Neural progenitor cell (in vitro differentiated cells): ENCODE data around the gene ARHGAP45. TPM values are rescaled to one million over a fixed set of nuclear protein-coding genes. Genes with fewer than 3 reads are reported as not detected.
A peak's percentile ranks its signal among the peaks of the same experiment; 100 is the strongest.

Experiments used
- DNase-seq: peaks from one replicate; pipeline ENCODE4 v3.0.0-alpha.2; 2016; ENCODE audit warnings: low spot score
- H2AFZ ChIP-seq: fragments of 200-600 bp; sonication (generic); replicated peaks from 2 replicates; pipeline ENCODE4 v1.6.1; 2016; ENCODE audit warnings: antibody characterized with exemption
- H3F3A ChIP-seq: fragments of 200-600 bp; sonication (generic); 2 replicates; pipeline ENCODE4 v1.6.1; 2016; ENCODE audit warnings: antibody characterized with exemption, low read depth
- H3K27ac ChIP-seq: fragments of 200-600 bp; sonication (generic); 2 replicates; pipeline ENCODE4 v1.5.1; 2016; ENCODE audit warnings: mild to moderate bottlenecking
- H3K27me3 ChIP-seq: fragments of 200-600 bp; sonication (generic); 2 replicates; pipeline ENCODE4 v1.6.1; 2016; ENCODE audit warnings: mild to moderate bottlenecking, moderate library complexity
- H3K36me3 ChIP-seq: fragments of 200-600 bp; sonication (generic); 2 replicates; pipeline ENCODE4 v1.5.1; 2016
- H3K4me1 ChIP-seq: fragments of 200-600 bp; sonication (generic); 2 replicates; pipeline ENCODE4 v1.6.1; 2016; ENCODE audit warnings: mixed run types
- H3K4me2 ChIP-seq: fragments of 200-600 bp; sonication (generic); 2 replicates; pipeline ENCODE4 v1.6.1; 2016
- H3K4me3 ChIP-seq: fragments of 200-600 bp; sonication (generic); 2 replicates; pipeline ENCODE4 v1.5.1; 2016
- H3K79me2 ChIP-seq: fragments of 200-600 bp; sonication (generic); 2 replicates; pipeline ENCODE4 v1.6.1; 2016; ENCODE audit warnings: low read depth
- H3K9ac ChIP-seq: fragments of 200-600 bp; sonication (generic); 2 replicates; pipeline ENCODE4 v1.6.1; 2016
- H3K9me3 ChIP-seq: fragments of 200-600 bp; sonication (generic); 2 replicates; pipeline ENCODE4 v1.5.1; 2016; ENCODE audit warnings: low read depth
- H4K20me1 ChIP-seq: fragments of 200-600 bp; sonication (generic); 2 replicates; pipeline ENCODE4 v1.6.1; 2016; ENCODE audit warnings: low read depth
- H3K27ac Mint-ChIP-seq: 3 replicates; pipeline ENCODE4 v1.8.0; 2021; ENCODE audit warnings: mixed read lengths
- H3K27me3 Mint-ChIP-seq: 2 replicates; pipeline ENCODE4 v1.8.0; 2022; ENCODE audit warnings: low read depth, mild to moderate bottlenecking, inconsistent platforms, moderate library complexity, mixed read lengths; ENCODE audit not compliant: insufficient read depth
- H3K36me3 Mint-ChIP-seq: 3 replicates; pipeline ENCODE4 v1.8.0; 2021; ENCODE audit warnings: mixed read lengths
- H3K4me1 Mint-ChIP-seq: 3 replicates; pipeline ENCODE4 v1.8.0; 2021; ENCODE audit warnings: mixed read lengths
- H3K4me3 Mint-ChIP-seq: 3 replicates; pipeline ENCODE4 v1.8.0; 2021; ENCODE audit warnings: mild to moderate bottlenecking, moderate library complexity, mixed read lengths
- H3K9me3 Mint-ChIP-seq: 3 replicates; pipeline ENCODE4 v1.8.0; 2020; ENCODE audit warnings: mixed read lengths
- EZH2 ChIP-seq: fragments of 200-600 bp; sonication (generic); IDR thresholded peaks from 2 replicates; pipeline ENCODE4 v1.6.1; 2017; ENCODE audit warnings: antibody characterized with exemption, mild to moderate bottlenecking, moderate library complexity
- EZH2phosphoT487 ChIP-seq: fragments of 200-600 bp; sonication (generic); IDR thresholded peaks from 2 replicates; pipeline ENCODE4 v1.6.1; 2017; ENCODE audit warnings: antibody characterized with exemption
- total RNA-seq: library from RNA; depleted of rRNA; stranded (reverse); fragments of >200 nt; gene quantifications from 2 replicates; pipeline ENCODE4 v1.2.3, GENCODE V29; 2015; ENCODE audit warnings: low replicate concordance
- TF ChIP-seq, protein P1 (sequence below): fragments of 200-600 bp; sonication (generic); IDR thresholded peaks from 2 replicates; pipeline ENCODE4 v1.5.1; 2017; ENCODE audit warnings: antibody characterized with exemption, mild to moderate bottlenecking

Gene ARHGAP45
- total RNA-seq, 1 donor from 2014 or later = 9.6 TPM

DNA sequence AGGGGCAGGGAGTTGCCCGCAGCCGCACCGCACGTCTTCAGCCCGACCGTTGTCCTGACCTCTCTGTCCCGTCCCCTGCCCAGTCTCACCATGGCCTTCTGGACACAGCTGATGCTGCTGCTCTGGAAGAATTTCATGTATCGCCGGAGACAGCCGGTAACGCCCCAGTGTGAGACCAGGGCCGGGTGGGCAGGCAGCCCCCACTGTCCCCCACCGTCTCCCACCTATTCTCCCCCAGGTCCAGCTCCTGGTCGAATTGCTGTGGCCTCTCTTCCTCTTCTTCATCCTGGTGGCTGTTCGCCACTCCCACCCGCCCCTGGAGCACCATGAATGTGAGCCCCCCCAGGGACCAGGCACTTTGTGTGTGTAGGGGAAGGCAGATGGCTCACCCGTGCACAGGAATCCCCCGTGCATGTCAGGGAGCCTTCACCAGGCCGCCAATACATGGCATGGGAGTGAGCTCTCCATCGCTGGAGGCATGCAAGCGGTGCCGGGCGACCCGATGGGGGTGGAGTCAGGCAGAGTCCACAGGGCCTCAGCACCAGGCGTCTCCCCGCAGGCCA lies 25.6 kb upstream of the ARHGAP45 start:
- H3K27me3 ChIP-seq = no peaks in the 10 kb centered on the region
- H3K4me3 ChIP-seq = peak overlapping the region; percentile 55
- no peaks in the 10 kb centered on the region for H3K79me2 ChIP-seq
- TF ChIP-seq EZH2 (no peak), EZH2phosphoT487 (no peak)
- TF ChIP-seq, protein P1, sequence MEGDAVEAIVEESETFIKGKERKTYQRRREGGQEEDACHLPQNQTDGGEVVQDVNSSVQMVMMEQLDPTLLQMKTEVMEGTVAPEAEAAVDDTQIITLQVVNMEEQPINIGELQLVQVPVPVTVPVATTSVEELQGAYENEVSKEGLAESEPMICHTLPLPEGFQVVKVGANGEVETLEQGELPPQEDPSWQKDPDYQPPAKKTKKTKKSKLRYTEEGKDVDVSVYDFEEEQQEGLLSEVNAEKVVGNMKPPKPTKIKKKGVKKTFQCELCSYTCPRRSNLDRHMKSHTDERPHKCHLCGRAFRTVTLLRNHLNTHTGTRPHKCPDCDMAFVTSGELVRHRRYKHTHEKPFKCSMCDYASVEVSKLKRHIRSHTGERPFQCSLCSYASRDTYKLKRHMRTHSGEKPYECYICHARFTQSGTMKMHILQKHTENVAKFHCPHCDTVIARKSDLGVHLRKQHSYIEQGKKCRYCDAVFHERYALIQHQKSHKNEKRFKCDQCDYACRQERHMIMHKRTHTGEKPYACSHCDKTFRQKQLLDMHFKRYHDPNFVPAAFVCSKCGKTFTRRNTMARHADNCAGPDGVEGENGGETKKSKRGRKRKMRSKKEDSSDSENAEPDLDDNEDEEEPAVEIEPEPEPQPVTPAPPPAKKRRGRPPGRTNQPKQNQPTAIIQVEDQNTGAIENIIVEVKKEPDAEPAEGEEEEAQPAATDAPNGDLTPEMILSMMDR = no peak
- H3K4me2 ChIP-seq = peak overlapping the region; percentile 79
- peaks cover 40% of the 10 kb centered on the region for H3F3A ChIP-seq
- no peak overlapping the region for H2AFZ ChIP-seq
- Mint-ChIP-seq H3K4me1 (peaks cover 27% of the 10 kb centered on the region), H3K4me3 (peak overlapping the region; percentile 93), H3K36me3 (peaks cover 8% of the 10 kb centered on the region), H3K9me3 (no peaks in the 10 kb centered on the region), H3K27me3 (peaks cover 10% of the 10 kb centered on the region), H3K27ac (no peak overlapping the region)
- no peaks in the 10 kb centered on the region for H3K9me3 ChIP-seq
- no peak overlapping the region for H3K9ac ChIP-seq
- peaks cover 8% of the 10 kb centered on the region for H3K4me1 ChIP-seq
- no peak for DNase-seq
- no peak overlapping the region for H3K27ac ChIP-seq
- H3K36me3 ChIP-seq = no peaks in the 10 kb centered on the region
- peaks cover 40% of the 10 kb centered on the region for H4K20me1 ChIP-seq

DNA sequence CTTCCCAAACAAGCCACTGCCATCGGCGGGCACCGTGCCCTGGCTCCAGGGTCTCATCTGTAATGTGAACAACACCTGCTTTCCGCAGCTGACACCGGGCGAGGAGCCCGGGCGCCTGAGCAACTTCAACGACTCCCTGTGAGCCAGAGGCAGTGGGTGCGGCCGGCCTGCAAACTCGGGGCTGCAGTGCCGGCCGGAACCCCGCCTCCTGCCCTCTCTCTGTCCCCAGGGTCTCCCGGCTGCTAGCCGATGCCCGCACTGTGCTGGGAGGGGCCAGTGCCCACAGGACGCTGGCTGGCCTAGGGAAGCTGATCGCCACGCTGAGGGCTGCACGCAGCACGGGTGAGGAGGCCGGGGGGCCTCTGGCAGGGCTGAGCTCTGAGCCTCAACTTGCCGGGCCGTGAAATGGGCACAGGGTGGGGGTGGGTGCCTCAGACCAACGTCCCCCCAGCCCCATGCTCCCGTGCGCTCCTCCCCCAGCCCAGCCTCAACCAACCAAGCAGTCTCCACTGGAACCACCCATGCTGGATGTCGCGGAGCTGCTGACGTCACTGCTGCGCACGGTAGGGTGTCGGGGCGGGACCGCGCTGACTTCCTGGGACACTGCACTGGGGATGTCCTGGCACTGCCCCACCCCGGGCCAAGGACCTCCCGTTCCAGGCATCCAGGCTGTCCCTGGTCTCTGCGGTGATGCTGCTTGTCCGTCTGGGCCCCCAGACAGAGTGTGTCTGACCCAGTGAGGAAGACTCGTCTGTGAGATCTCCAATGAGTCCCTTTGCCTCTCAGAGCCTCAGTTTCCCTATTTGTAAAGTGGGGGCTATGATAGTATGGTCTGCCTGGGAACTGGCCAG lies 24.9 kb upstream of the ARHGAP45 start:
- H3K4me3 ChIP-seq = no peak overlapping the region
- H3K4me1 Mint-ChIP-seq = peaks cover 27% of the 10 kb centered on the region
- no peaks in the 10 kb centered on the region for H3K9me3 Mint-ChIP-seq
- H3F3A ChIP-seq = peaks cover 36% of the 10 kb centered on the region
- H4K20me1 ChIP-seq = peaks cover 38% of the 10 kb centered on the region
- H2AFZ ChIP-seq = no peak overlapping the region
- DNase-seq = no peak
- H3K36me3 ChIP-seq = no peaks in the 10 kb centered on the region
- no peaks in the 10 kb centered on the region for H3K9me3 ChIP-seq
- H3K36me3 Mint-ChIP-seq = peaks cover 6% of the 10 kb centered on the region
- TF ChIP-seq EZH2 (no peak), EZH2phosphoT487 (no peak)
- TF ChIP-seq, protein P1 = no peak
- H3K27me3 Mint-ChIP-seq = peaks cover 10% of the 10 kb centered on the region
- no peak overlapping the region for H3K4me2 ChIP-seq
- peaks cover 8% of the 10 kb centered on the region for H3K4me1 ChIP-seq
- H3K27me3 ChIP-seq = no peaks in the 10 kb centered on the region
- peak overlapping the region; percentile 64 for H3K4me3 Mint-ChIP-seq
- peak overlapping the region; percentile 50 for H3K27ac Mint-ChIP-seq
- H3K27ac ChIP-seq = no peak overlapping the region
- no peak overlapping the region for H3K9ac ChIP-seq
- H3K79me2 ChIP-seq = no peaks in the 10 kb centered on the region

DNA sequence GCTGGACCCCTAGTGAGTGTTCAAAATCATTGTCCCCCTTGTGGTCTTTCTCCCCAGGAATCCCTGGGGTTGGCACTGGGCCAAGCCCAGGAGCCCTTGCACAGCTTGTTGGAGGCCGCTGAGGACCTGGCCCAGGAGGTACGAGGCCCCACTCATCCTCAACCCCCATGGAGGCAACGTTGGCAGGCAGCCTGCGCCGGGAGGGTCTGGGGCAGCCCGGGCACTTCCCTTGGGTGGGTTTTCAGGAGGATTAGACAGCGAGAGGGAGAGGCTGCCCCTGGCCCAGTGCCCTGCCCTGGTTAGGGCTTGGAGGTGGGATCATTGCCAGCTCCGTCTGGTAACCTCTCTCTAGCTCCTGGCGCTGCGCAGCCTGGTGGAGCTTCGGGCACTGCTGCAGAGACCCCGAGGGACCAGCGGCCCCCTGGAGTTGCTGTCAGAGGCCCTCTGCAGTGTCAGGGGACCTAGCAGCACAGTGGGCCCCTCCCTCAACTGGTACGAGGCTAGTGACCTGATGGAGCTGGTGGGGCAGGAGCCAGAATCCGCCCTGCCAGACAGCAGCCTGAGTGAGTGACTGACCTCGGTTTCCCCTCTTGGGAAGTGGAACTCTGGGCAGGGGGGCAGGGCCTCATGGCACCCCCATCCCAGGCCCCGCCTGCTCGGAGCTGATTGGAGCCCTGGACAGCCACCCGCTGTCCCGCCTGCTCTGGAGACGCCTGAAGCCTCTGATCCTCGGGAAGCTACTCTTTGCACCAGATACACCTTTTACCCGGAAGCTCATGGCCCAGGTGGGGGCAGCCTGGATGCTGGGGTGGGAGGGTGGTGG lies 24.1 kb upstream of the ARHGAP45 start:
- no peaks in the 10 kb centered on the region for H3K27me3 ChIP-seq
- H3K79me2 ChIP-seq = no peaks in the 10 kb centered on the region
- H3K9me3 ChIP-seq = no peaks in the 10 kb centered on the region
- no peak overlapping the region for H3K4me3 ChIP-seq
- no peak overlapping the region for H2AFZ ChIP-seq
- H3K4me1 Mint-ChIP-seq = peaks cover 27% of the 10 kb centered on the region
- no peak overlapping the region for H3K27ac ChIP-seq
- H3K27ac Mint-ChIP-seq = peak overlapping the region; percentile 50
- no peaks in the 10 kb centered on the region for H3K36me3 ChIP-seq
- peaks cover 2% of the 10 kb centered on the region for H3K36me3 Mint-ChIP-seq
- no peak overlapping the region for H3K4me2 ChIP-seq
- TF ChIP-seq EZH2phosphoT487 = no peak
- TF ChIP-seq EZH2 = no peak
- TF ChIP-seq, protein P1 = no peak
- H3K27me3 Mint-ChIP-seq = peaks cover 10% of the 10 kb centered on the region
- no peak overlapping the region for H3K9ac ChIP-seq
- peaks cover 8% of the 10 kb centered on the region for H3K4me1 ChIP-seq
- DNase-seq = no peak
- peak overlapping the region; percentile 64 for H3K4me3 Mint-ChIP-seq
- peaks cover 30% of the 10 kb centered on the region for H3F3A ChIP-seq
- no peaks in the 10 kb centered on the region for H3K9me3 Mint-ChIP-seq
- H4K20me1 ChIP-seq = peaks cover 32% of the 10 kb centered on the region
